Measurements from ENCODE around the gene TRIM33.
"Not testable (repeated sequence)": the region's sequence is repeated elsewhere in the genome, so short reads cannot be mapped to it uniquely, and the experiment has no call there.

TRIM33 gene

GRCh38 chr1:114509596-114510273 is 1.3 kb downstream of the TRIM33 start:
- DNase-seq, result no peak

DNA sequence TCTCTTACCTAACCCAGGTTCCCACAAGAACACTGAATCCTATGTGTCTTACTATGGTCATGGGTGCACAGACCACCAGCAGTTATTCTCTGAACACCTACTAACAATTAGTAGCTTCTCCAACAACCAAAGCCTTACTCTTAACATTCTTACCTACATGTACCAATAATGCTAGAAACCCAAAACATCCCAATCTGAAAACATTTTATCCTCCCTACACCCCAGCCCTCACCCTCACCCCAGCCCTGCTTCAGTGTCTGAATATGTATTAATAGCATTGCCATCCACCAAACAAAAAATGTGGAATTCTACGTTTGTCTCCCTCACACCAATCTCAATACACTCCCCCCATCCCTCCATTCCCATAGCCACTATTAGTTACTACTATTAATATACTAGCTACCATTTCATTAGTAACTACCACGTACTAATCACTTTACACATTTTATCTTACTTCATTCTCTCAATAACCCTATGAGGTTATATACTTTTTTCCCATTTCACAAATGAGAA is 2.6 kb downstream of the TRIM33 start:
- DNase-seq, result no peak

GRCh38 chr1:114507513-114507912 is 3.5 kb downstream of the TRIM33 start:
- DNase-seq, result no peak

- no peak for DNase-seq
Observed at GRCh38 chr1:114505148-114505561, 5.8 kb downstream of the TRIM33 start.

DNA sequence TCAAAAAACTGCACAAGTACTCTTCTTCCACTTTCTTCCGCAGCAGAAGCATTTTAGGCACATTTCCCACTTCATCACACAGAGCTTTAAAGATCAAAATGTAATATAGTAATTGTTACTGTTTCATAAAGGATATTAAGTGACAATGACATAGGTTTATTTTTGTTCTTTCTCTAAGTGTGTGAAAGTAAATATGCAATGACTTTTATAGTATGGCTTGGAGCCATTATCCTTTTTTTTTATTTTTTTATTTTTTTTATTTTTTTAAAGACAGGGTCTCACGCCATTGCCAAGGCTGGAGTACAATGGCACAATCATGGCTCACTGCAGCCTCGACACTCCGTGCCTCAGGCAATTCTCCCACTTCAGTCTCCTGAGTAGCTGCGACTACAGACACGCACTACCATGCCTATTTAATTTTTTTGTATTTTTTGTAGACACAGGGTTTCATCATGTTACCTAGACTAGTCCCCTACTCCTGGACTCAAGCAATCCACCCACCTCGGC is 7.0 kb downstream of the TRIM33 start:
- DNase-seq, result no peak

GRCh38 chr1:114502080-114502479 is 8.9 kb downstream of the TRIM33 start:
- no peak for DNase-seq

DNA sequence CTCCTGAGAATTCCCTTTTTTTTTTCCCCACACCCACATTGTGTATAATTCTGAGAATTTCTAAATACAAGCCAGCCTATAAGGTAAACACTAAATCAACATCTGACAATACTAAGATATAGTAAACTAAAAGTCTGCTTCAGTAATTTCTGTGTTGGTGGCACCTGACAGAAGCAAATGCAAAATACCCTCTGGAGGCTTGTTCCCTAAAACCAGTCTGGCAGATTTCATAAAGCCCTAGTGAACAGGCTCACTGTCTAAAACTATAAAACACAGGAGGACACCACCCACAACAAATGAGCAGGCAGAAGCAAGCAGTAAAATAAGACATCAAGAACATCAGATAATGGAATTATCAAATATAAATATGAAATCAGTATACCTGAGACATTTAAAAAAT is 11.5 kb downstream of the TRIM33 start:
- DNase-seq, result no peak

DNA sequence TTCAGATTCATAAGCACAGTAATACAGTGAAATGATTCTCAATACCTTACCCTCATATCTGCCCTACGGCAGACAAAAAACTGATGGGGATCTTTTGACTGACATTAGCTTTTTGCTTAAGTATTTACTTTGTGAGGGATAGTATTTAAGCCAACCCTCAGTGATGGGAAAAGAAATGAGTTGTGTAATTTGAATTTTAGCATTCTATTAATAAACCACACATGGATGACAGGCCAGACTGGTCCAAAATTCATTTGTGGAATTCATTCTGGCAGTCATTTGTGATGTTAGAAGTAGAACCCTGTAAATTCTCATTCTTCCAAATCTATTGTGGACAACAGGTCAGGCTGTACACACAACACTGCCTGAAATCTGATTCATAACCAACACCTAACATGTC is 14.9 kb downstream of the TRIM33 start:
- no peak for DNase-seq

- no peak for DNase-seq
Observed at GRCh38 chr1:114495486-114495885, 15.5 kb downstream of the TRIM33 start.

GRCh38 chr1:114492978-114493377 is 18.0 kb downstream of the TRIM33 start:
- no peak for DNase-seq

DNA sequence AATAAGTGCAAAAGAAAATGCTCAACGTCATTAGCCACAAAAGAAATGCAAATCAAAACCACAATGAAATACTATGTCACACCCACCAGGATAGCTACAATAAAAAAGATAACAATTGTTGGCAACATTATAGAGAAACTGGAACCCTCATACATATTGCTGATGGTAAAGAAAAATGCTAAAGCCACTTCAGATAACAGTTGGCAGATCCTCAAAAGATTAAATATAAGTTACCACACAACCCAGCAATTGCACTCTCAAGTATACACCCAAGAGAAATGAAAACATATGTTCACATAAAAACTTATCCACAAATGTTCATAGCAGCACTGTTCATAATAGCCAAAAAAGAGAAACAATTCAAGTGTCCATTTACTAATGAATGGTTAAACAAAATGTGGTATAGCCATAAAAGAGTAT is 20.7 kb downstream of the TRIM33 start:
- DNase-seq, result no peak

DNA sequence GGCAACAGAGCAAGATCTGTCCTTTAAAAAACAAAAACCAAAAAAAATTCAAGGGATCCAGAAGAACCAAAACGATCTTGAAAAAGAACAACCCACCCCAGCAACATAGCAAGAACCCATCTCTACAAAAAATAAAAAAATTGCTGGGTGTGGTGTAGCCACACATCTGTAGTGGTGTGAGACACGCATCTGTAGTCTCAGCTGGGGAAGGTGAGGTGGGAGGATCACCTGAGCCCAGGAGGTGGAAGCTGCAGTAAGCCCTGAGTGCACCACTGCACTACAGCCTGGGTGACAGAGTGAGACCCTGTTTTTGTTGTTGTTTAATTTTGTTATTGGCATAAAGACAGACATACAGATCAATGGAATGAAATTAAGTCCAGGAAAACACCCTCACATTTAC is 22.3 kb downstream of the TRIM33 start:
- no peak for DNase-seq

DNA sequence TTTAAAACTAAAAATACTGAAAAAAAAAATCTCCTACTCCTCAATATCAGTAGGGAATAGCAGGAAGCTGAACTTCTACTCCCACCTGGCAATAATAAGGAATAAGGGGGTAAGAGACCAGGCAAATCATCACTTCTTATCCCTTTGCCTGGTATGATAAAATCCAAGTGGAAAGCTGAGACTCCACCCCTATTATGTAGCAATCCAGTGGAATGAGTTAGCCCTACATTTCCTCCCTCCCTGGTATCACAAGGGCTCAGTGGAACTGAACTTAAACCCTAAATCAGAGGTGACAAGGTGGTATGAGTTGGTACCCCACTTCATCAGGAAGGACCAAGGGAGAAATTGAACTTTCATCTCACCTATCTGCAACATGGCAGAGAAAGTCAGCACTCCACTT is 25.7 kb downstream of the TRIM33 start:
- DNase-seq, result no peak

GRCh38 chr1:114482585-114482984 is 28.4 kb downstream of the TRIM33 start:
- no peak for DNase-seq

DNA sequence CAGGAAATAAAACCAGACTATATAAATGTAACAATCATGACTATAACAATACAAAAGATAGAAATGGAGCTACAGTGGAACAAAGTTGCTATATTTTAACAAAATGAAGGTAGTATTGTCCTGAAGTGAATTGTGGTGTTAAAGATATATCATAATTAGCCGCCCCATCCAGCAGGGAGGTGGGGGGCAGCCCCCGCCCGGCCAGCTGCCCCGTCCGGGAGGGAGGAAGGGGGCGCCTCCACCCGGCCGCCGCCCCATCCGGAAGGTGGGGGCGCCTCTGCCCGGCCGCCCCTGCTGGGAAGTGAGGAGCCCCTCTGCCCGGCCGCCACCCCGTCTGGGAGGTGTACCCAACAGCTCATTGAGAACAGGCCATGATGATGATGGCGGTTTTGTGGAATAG is 31.4 kb downstream of the TRIM33 start:
- DNase-seq, result not testable (repeated sequence)

GRCh38 chr1:114479134-114479533 is 31.9 kb downstream of the TRIM33 start:
- no peak for DNase-seq

DNA sequence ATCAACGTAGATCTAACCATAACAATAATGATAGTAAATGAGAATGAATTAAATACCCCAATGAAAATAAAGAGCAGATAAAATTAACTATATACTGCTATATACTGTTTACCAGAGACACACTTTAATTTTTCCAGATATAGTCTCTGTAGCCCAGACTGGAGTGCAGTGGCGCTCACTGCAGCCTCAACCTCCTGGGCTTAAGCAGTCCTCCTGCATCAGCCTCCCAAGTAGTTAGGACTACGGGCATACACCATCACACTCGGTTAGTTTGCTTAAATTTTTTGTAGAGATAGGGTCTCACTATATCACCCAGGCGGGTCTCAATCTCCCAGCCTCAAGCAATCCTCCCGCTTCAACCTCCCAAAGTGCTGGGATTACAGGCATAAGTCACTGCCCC is 37.2 kb downstream of the TRIM33 start:
- no peak for DNase-seq

DNA sequence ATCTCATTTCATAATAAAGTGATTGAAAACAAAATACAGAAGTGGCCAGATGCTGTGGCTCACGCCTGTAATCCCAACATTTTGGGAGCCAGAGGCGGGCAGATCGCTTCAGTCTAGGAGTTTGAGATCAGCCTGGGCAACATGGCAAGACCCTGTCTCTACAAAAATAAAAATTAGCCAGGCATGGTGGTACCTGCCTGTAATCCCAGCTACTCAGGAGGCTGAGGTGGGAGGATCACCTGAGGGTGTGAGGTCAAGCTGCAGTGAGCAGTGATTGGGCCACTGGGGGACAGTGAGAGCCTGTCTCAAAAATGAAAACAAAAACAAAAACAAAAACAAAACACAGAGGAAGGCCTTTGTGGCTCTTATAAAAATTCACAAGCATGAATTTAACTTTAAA is 38.6 kb downstream of the TRIM33 start:
- no peak for DNase-seq

DNA sequence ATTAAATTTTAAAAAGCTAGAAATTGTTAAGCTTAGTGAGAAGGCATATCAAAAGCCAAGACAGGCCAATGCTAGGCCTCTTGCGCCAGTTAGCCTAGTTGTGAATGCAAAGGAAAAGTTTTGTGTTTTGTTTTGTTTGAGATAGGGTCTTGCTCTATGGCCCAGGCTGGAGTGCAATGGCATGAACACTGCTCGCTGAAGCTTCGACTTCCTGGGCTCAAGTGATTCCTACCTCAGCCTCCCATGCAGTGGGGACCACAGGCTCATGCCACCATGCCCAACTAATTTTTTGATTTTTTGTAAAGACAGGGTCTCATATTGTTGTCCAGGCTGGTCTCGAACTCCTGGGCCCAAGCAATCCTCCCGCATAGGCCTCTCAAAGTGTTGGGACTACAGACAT is 40.3 kb downstream of the TRIM33 start:
- DNase-seq, result no peak

GRCh38 chr1:114468710-114469468 is 42.1 kb downstream of the TRIM33 start:
- DNase-seq, result no peak

DNA sequence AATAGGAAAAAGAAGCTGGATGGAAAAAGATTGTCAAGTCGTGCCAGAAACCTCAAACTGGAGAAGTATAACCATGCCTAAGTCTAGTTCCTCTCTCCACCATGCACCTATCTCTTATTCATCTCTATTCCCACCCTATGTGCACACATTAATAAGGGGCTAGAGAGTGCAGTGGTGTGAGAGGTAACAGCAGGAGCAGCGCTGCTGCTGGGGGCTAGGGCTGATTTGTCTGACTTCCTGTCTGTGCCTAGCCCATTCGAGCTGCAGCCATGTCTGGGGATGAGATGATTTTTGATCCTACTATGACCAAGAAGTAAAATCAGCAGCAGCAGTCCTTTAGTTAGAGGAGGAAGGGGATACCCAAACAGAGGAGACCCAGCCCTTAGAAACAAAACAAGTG is 43.0 kb downstream of the TRIM33 start:
- DNase-seq, result no peak

DNA sequence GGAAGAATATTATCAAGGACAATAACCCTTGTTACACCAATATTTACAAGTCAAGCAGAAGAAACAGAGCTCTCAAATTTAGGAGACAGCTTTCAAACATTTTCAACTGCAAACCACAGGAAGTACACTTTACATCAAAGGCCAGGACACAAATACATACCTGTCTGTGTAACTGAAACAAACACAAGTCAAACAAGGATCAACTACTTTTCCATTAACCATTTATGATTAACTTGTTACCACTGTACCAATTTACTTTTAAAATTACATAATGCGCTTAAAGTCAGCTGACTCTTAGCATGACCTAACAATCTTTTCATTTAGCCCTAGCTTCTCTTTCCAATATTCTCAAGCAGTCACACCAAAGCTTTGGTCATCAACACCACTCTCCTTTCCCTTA is 43.5 kb downstream of the TRIM33 start:
- DNase-seq, result no peak

- no peak for DNase-seq
Observed at GRCh38 chr1:114466334-114467014, 44.5 kb downstream of the TRIM33 start.

DNA sequence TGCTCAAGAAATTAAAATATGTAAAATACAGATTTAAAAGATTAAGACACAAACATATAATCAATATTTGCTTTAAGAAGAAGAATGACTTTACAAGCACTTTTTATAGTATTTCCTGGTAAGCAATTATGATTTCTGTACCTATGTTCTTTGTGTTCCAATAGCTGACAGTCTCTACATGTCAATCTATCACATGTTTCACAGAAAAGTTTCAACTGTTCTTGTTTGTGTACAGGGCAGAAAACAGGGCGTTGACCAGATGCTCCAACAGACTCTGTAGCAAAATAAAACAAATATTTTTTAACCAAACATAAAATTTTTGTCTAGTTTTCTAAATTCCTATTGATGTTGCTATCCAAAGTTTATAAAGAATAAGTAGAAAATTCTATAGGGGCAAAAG is 48.0 kb downstream of the TRIM33 start:
- DNase-seq, result no peak
